Measurements from ENCODE around the gene BIN2. TPM values are rescaled to one million over a fixed set of nuclear protein-coding genes. Genes with fewer than 3 reads are reported as not detected.

The BIN2 gene
- total RNA-seq, 1 experiment from 2014 or later = not detected

- BruUV-seq (replicated peaks) = no TSS peak
- ChIA-PET CTCF (interaction anchor here (0.7 kb wide), 1 partner anchor 1088 kb away, joined by 5 read pairs; no protein-coding TSS in a partner anchor), POLR2A (ENCODE audit: low non-redundant PET) (no interaction called here)
- TF ChIP-seq EZH2 (IDR thresholded peaks at IDR 0.05; ENCODE audit: borderline replicate concordance, low read depth, low read length, poor library complexity, severe bottlenecking) = no peak
- TF ChIP-seq, protein P1, sequence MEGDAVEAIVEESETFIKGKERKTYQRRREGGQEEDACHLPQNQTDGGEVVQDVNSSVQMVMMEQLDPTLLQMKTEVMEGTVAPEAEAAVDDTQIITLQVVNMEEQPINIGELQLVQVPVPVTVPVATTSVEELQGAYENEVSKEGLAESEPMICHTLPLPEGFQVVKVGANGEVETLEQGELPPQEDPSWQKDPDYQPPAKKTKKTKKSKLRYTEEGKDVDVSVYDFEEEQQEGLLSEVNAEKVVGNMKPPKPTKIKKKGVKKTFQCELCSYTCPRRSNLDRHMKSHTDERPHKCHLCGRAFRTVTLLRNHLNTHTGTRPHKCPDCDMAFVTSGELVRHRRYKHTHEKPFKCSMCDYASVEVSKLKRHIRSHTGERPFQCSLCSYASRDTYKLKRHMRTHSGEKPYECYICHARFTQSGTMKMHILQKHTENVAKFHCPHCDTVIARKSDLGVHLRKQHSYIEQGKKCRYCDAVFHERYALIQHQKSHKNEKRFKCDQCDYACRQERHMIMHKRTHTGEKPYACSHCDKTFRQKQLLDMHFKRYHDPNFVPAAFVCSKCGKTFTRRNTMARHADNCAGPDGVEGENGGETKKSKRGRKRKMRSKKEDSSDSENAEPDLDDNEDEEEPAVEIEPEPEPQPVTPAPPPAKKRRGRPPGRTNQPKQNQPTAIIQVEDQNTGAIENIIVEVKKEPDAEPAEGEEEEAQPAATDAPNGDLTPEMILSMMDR (conservative IDR thresholded peaks at IDR 0.05; ENCODE audit: low read depth, low read length) = no peak
- intact Hi-C loops (cut with micrococcal nuclease; ENCODE audit: unreplicated experiment) = no loop called here
- no peak overlapping the region for H3K27ac ChIP-seq (ENCODE audit: low read depth, low read length, poor library complexity, severe bottlenecking)
- peaks cover 14% of the 10 kb centered on the region for H3K4me1 ChIP-seq (ENCODE audit: insufficient read depth, low read length, poor library complexity, severe bottlenecking)
- no peaks in the 10 kb centered on the region for H3K9me3 ChIP-seq (ENCODE audit: low read depth, low read length, poor library complexity, severe bottlenecking)
- no peaks in the 10 kb centered on the region for H3K36me3 ChIP-seq (ENCODE audit: insufficient read depth, low read length, poor library complexity, severe bottlenecking)
- no peaks in the 10 kb centered on the region for H3K27me3 ChIP-seq (replicated peaks; ENCODE audit: insufficient read depth, low read depth, low read length, poor library complexity)
- DNase-seq (ENCODE audit: low spot score) = no peak
- H3K4me3 ChIP-seq (ENCODE audit: low read depth, low read length, poor library complexity, severe bottlenecking) = no peak overlapping the region
Observed at GRCh38 chr12:51265024-51265423, 59.0 kb downstream of the BIN2 start.

DNA sequence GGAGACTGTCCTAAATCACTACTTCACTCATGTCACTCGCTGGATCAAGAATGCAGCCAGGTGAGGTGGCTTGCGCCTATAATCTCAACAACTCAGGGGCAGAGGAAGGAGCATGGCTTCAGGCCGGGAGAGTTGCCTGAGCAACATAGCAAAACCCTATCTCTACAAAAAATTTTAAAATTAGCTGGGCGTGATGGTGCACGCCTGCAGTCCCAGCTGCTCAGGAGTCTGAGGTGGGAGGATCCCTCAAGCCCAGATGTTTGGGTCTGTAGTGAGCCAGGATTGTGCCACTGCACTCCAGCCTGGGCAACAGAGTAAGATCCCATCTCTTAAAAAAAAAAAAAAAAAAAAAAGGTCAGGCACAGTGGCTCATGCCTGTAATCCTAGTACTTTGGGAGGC is 59.7 kb downstream of the BIN2 start:
- ChIA-PET CTCF (interaction anchor here (0.7 kb wide), 1 partner anchor 1088 kb away, joined by 5 read pairs; no protein-coding TSS in a partner anchor), POLR2A (ENCODE audit: low non-redundant PET) (no interaction called here)
- H3K27me3 ChIP-seq (replicated peaks; ENCODE audit: insufficient read depth, low read depth, low read length, poor library complexity) = no peaks in the 10 kb centered on the region
- no TSS peak for BruUV-seq (replicated peaks)
- intact Hi-C loops (cut with micrococcal nuclease; ENCODE audit: unreplicated experiment) = no loop called here
- TF ChIP-seq, protein P1 (conservative IDR thresholded peaks at IDR 0.05; ENCODE audit: low read depth, low read length) = no peak
- TF ChIP-seq EZH2 (IDR thresholded peaks at IDR 0.05; ENCODE audit: borderline replicate concordance, low read depth, low read length, poor library complexity, severe bottlenecking) = no peak
- DNase-seq (ENCODE audit: low spot score) = no peak
- H3K4me1 ChIP-seq (ENCODE audit: insufficient read depth, low read length, poor library complexity, severe bottlenecking) = peaks cover 14% of the 10 kb centered on the region
- H3K36me3 ChIP-seq (ENCODE audit: insufficient read depth, low read length, poor library complexity, severe bottlenecking) = no peaks in the 10 kb centered on the region
- no peak overlapping the region for H3K27ac ChIP-seq (ENCODE audit: low read depth, low read length, poor library complexity, severe bottlenecking)
- H3K9me3 ChIP-seq (ENCODE audit: low read depth, low read length, poor library complexity, severe bottlenecking) = no peaks in the 10 kb centered on the region
- no peak overlapping the region for H3K4me3 ChIP-seq (ENCODE audit: low read depth, low read length, poor library complexity, severe bottlenecking)

DNA sequence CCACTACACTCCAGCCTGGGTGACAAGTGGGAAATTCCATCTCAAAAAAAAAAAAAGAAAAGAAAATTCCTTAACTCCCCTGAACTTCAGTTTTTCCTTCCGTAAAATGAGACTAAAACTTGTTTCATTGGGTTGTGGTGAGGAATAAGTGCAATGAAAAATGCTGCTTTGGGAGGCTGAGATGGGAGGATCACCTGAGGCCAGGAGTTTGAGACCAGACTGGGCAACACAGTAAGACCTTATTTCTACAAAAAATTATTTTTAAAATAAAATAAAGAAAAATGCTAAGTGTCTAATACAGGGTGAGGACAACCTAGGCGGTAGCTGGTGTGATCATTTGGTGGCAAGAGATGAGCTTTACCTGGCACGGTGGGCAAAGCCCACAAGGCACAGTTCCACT is 60.6 kb downstream of the BIN2 start:
- ChIA-PET CTCF (no interaction called here), POLR2A (ENCODE audit: low non-redundant PET) (no interaction called here)
- no peaks in the 10 kb centered on the region for H3K36me3 ChIP-seq (ENCODE audit: insufficient read depth, low read length, poor library complexity, severe bottlenecking)
- DNase-seq (ENCODE audit: low spot score) = no peak
- no peak overlapping the region for H3K4me3 ChIP-seq (ENCODE audit: low read depth, low read length, poor library complexity, severe bottlenecking)
- no peaks in the 10 kb centered on the region for H3K27me3 ChIP-seq (replicated peaks; ENCODE audit: insufficient read depth, low read depth, low read length, poor library complexity)
- TF ChIP-seq EZH2 (IDR thresholded peaks at IDR 0.05; ENCODE audit: borderline replicate concordance, low read depth, low read length, poor library complexity, severe bottlenecking) = no peak
- TF ChIP-seq, protein P1 (conservative IDR thresholded peaks at IDR 0.05; ENCODE audit: low read depth, low read length) = no peak
- H3K27ac ChIP-seq (ENCODE audit: low read depth, low read length, poor library complexity, severe bottlenecking) = peak overlapping the region; percentile 30
- H3K9me3 ChIP-seq (ENCODE audit: low read depth, low read length, poor library complexity, severe bottlenecking) = no peaks in the 10 kb centered on the region
- intact Hi-C loops (cut with micrococcal nuclease; ENCODE audit: unreplicated experiment) = no loop called here
- no TSS peak for BruUV-seq (replicated peaks)
- H3K4me1 ChIP-seq (ENCODE audit: insufficient read depth, low read length, poor library complexity, severe bottlenecking) = peaks cover 14% of the 10 kb centered on the region
